GM23338 (cell line): ENCODE results near the gene S100A7A. TPM values are rescaled to one million over a fixed set of nuclear protein-coding genes. Genes with fewer than 3 reads are reported as not detected.

ENCODE experiments used
- ATAC-seq: fragments of 200-7000 bp; cut with Tn5 transposase; 3 replicates; pipeline ENCODE4 v1.9.1; 2020
- DNase-seq: peaks from one replicate; pipeline ENCODE4 v3.0.0-alpha.2; 2015; ENCODE audit warnings: low spot score
- H2AFZ ChIP-seq: fragments of 200-600 bp; sonication (generic); 2 replicates; pipeline ENCODE4 v1.8.0; 2016; ENCODE audit warnings: antibody characterized with exemption, mild to moderate bottlenecking, moderate library complexity
- H3F3A ChIP-seq: fragments of 200-600 bp; sonication (generic); replicated peaks from 2 replicates; pipeline ENCODE4 v1.8.0; 2017; ENCODE audit warnings: antibody characterized with exemption, mixed run types, low read depth
- H3K27ac ChIP-seq: fragments of 200-600 bp; sonication (generic); 2 replicates; pipeline ENCODE4 v1.6.1; 2016; ENCODE audit warnings: low read depth
- H3K27me3 ChIP-seq: fragments of 200-600 bp; sonication (generic); 2 replicates; pipeline ENCODE4 v1.8.0; 2016; ENCODE audit warnings: mild to moderate bottlenecking, mixed run types, moderate library complexity; ENCODE audit not compliant: insufficient read depth
- H3K36me3 ChIP-seq: fragments of 200-600 bp; sonication (generic); 2 replicates; pipeline ENCODE4 v1.8.0; 2016; ENCODE audit warnings: mild to moderate bottlenecking; ENCODE audit not compliant: insufficient read depth
- H3K4me1 ChIP-seq: fragments of 200-600 bp; sonication (generic); 2 replicates; pipeline ENCODE4 v1.8.0; 2016; ENCODE audit warnings: mild to moderate bottlenecking, moderate library complexity; ENCODE audit not compliant: insufficient read depth
- H3K4me2 ChIP-seq: fragments of 200-600 bp; sonication (generic); 2 replicates; pipeline ENCODE4 v1.7.1; 2017; ENCODE audit warnings: mixed run types
- H3K4me3 ChIP-seq: fragments of 200-600 bp; sonication (generic); 2 replicates; pipeline ENCODE4 v1.6.1; 2016; ENCODE audit warnings: mixed run types
- H3K79me2 ChIP-seq: fragments of 200-600 bp; sonication (generic); replicated peaks from 2 replicates; pipeline ENCODE4 v1.8.0; 2017; ENCODE audit warnings: mild to moderate bottlenecking; ENCODE audit not compliant: insufficient read depth
- H3K9me2 ChIP-seq: fragments of 200-600 bp; sonication (generic); 2 replicates; pipeline ENCODE4 v1.8.0; 2017; ENCODE audit not compliant: insufficient read depth
- H4K20me1 ChIP-seq: fragments of 200-600 bp; sonication (generic); replicated peaks from 2 replicates; pipeline ENCODE4 v1.8.0; 2017; ENCODE audit warnings: mild to moderate bottlenecking; ENCODE audit not compliant: insufficient read depth
- H3K27ac Mint-ChIP-seq: 2 replicates; pipeline ENCODE4 v1.8.0; 2020; ENCODE audit warnings: inconsistent platforms, mild to moderate bottlenecking, moderate library complexity, mixed read lengths
- H3K27me3 Mint-ChIP-seq: 3 replicates; pipeline ENCODE4 v1.8.0; 2022; ENCODE audit warnings: low read depth, mild to moderate bottlenecking, moderate library complexity, mixed read lengths, inconsistent platforms; ENCODE audit not compliant: insufficient read depth, poor library complexity
- H3K36me3 Mint-ChIP-seq: 3 replicates; pipeline ENCODE4 v1.8.0; 2021; ENCODE audit warnings: low read depth, mild to moderate bottlenecking, inconsistent platforms, moderate library complexity, mixed read lengths
- H3K4me1 Mint-ChIP-seq: 3 replicates; pipeline ENCODE4 v1.8.0; 2020; ENCODE audit warnings: mild to moderate bottlenecking, inconsistent platforms, mixed read lengths
- H3K4me3 Mint-ChIP-seq: 3 replicates; pipeline ENCODE4 v1.8.0; 2021; ENCODE audit warnings: moderate library complexity, mild to moderate bottlenecking, inconsistent platforms, mixed read lengths
- H3K9me3 Mint-ChIP-seq: 3 replicates; pipeline ENCODE4 v1.8.0; 2020; ENCODE audit warnings: moderate library complexity, mild to moderate bottlenecking, inconsistent platforms, mixed read lengths
- CREB1 ChIP-seq: fragments of 250-450 bp; sonication (Bioruptor Pico); IDR thresholded peaks from 2 replicates; pipeline ENCODE4 v1.5.0; 2020; ENCODE audit warnings: low read depth, mild to moderate bottlenecking, moderate library complexity
- EZH2 ChIP-seq: fragments of 200-600 bp; sonication (generic); IDR thresholded peaks from one replicate; pipeline ENCODE4 v1.8.0; 2017; ENCODE audit warnings: antibody characterized with exemption, mild to moderate bottlenecking, low read depth; ENCODE audit not compliant: unreplicated experiment
- EZH2phosphoT487 ChIP-seq: fragments of 200-600 bp; sonication (generic); IDR thresholded peaks from one replicate; pipeline ENCODE4 v1.8.1; 2018; ENCODE audit warnings: antibody characterized with exemption; ENCODE audit not compliant: unreplicated experiment
- JUNB ChIP-seq: IDR thresholded peaks from one replicate; pipeline ENCODE4 v1.6.1; 2016; ENCODE audit warnings: antibody characterized with exemption; ENCODE audit not compliant: unreplicated experiment
- NANOG ChIP-seq: IDR thresholded peaks from 2 replicates; pipeline ENCODE4 v1.6.1; 2016; ENCODE audit warnings: antibody characterized with exemption, borderline replicate concordance
- POLR2AphosphoS5 ChIP-seq: IDR thresholded peaks from 2 replicates; pipeline ENCODE4 v1.6.1; 2016; ENCODE audit warnings: antibody characterized with exemption, low read depth
- STAT1 ChIP-seq: IDR thresholded peaks from one replicate; pipeline ENCODE4 v1.6.1; 2016; ENCODE audit warnings: antibody characterized with exemption; ENCODE audit not compliant: unreplicated experiment
- ZNF114 ChIP-seq: fragments of 250-450 bp; sonication (Bioruptor Pico); IDR thresholded peaks from 2 replicates; pipeline ENCODE4 v1.5.0; 2020; ENCODE audit warnings: mild to moderate bottlenecking, moderate library complexity
- ZNF331 ChIP-seq: fragments of 250-450 bp; sonication (Bioruptor Pico); IDR thresholded peaks from 2 replicates; pipeline ENCODE4 v1.5.0; 2020; ENCODE audit warnings: low read depth, mild to moderate bottlenecking, moderate library complexity
- polyA plus RNA-seq: library from polyadenylated mRNA; unstranded; fragments of >200 nt; fragmentation: Nextera tagmentation; extraction: Ambion mirVana; gene quantifications from 2 replicates; pipeline ENCODE4 v1.2.1, GENCODE V29; 2016
- total RNA-seq: library from RNA; depleted of rRNA; stranded (reverse); fragments of >200 nt; shearing (Covaris generic); gene quantifications from 2 replicates; pipeline ENCODE4 v1.2.3, GENCODE V29; 2014
- TF ChIP-seq, protein P1 (sequence below): IDR thresholded peaks from 2 replicates; pipeline ENCODE4 v1.6.1; 2016; ENCODE audit warnings: antibody characterized with exemption
- TF ChIP-seq, protein P2 (sequence below): IDR thresholded peaks from one replicate; pipeline ENCODE4 v1.6.1; 2018; ENCODE audit warnings: antibody characterized with exemption; ENCODE audit not compliant: unreplicated experiment
- TF ChIP-seq, protein P3 (sequence below): fragments of 250-450 bp; sonication (Bioruptor Pico); IDR thresholded peaks from 2 replicates; pipeline ENCODE4 v1.5.0; 2020; ENCODE audit warnings: mild to moderate bottlenecking, moderate library complexity
- TF ChIP-seq, protein P4 (sequence below), 2 experiments: fragments of 200-600 bp in 1 of 2; sonication (generic) in 1 of 2; conservative IDR thresholded peaks; 2 replicates each; pipeline versions ENCODE4 v1.5.1 to v1.6.1; 2016 to 2017; ENCODE audit warnings: antibody characterized with exemption in 2 of 2, low read depth in 2 of 2, mild to moderate bottlenecking in 2 of 2, moderate library complexity in 1 of 2

The S100A7A gene
- total and polyA plus RNA-seq, 2 experiments from 2014 or later, result not detected

DNA sequence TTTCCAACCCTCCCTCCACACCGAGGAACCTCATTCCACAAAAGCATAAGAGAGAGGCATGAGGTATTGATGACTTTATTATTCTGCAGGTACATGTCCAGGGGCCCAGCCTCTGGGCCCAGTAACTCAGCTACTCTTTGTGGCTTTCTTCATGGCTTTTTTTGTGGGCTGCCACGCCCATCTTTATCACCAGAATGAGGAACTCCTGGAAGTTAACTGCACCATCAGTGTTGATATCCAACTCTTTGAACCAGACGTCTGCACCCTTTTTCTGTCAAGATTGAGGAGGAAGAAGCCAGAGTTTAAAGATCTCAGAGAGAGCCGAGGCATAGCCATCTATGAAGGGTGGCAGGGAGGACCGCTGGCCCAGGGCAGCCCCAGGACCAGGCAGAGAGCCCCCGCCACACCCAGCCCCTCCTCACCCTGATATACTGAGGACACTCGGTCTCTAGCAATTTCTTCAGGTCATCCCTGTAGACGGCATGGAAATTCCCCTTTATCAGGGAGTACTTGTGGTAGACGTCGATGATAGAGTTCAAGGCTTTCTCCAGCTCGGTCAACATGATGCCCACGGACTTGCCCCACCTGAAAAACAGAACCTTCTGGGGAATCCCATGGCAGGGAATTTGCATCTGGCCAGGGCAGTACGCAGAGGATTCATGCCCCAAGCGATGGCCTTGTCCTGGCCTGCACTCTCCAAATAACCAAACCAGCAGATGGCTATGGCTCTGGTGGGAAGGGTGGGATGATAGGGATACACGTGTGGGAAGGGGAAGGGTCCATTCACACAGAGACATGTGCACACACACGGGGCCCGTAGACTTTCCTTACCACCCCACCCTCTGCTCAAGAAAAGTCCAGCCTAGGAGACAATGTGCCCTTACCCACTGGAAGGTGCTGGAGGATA, 26.1 kb upstream of the S100A7A start:
- H3K4me1 Mint-ChIP-seq, result peaks cover 2% of the 10 kb centered on the region; the same call in 1 of the 3 replicates
- H3K36me3 ChIP-seq, result no peaks in the 10 kb centered on the region
- H3K9me2 ChIP-seq, result 0 out of 2 replicates have a peak, but pooled peaks cover 3% of the 10 kb centered on the region
- no peak for DNase-seq
- H3K4me2 ChIP-seq, result no peak overlapping the region
- H3K27me3 ChIP-seq, result no peaks in the 10 kb centered on the region
- H3K27ac ChIP-seq, result no peak overlapping the region
- H3K79me2 ChIP-seq, result no peaks in the 10 kb centered on the region
- TF ChIP-seq POLR2AphosphoS5 (no peak), STAT1 (no peak), ZNF331 (CRISPR knock-in tag) (no peak), ZNF114 (CRISPR knock-in tag) (no peak), EZH2 (no peak), CREB1 (CRISPR knock-in tag) (no peak), JUNB (no peak), EZH2phosphoT487 (no peak), NANOG (no peak)
- TF ChIP-seq, protein P1, sequence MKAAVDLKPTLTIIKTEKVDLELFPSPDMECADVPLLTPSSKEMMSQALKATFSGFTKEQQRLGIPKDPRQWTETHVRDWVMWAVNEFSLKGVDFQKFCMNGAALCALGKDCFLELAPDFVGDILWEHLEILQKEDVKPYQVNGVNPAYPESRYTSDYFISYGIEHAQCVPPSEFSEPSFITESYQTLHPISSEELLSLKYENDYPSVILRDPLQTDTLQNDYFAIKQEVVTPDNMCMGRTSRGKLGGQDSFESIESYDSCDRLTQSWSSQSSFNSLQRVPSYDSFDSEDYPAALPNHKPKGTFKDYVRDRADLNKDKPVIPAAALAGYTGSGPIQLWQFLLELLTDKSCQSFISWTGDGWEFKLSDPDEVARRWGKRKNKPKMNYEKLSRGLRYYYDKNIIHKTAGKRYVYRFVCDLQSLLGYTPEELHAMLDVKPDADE, result no peak
- TF ChIP-seq, protein P2, sequence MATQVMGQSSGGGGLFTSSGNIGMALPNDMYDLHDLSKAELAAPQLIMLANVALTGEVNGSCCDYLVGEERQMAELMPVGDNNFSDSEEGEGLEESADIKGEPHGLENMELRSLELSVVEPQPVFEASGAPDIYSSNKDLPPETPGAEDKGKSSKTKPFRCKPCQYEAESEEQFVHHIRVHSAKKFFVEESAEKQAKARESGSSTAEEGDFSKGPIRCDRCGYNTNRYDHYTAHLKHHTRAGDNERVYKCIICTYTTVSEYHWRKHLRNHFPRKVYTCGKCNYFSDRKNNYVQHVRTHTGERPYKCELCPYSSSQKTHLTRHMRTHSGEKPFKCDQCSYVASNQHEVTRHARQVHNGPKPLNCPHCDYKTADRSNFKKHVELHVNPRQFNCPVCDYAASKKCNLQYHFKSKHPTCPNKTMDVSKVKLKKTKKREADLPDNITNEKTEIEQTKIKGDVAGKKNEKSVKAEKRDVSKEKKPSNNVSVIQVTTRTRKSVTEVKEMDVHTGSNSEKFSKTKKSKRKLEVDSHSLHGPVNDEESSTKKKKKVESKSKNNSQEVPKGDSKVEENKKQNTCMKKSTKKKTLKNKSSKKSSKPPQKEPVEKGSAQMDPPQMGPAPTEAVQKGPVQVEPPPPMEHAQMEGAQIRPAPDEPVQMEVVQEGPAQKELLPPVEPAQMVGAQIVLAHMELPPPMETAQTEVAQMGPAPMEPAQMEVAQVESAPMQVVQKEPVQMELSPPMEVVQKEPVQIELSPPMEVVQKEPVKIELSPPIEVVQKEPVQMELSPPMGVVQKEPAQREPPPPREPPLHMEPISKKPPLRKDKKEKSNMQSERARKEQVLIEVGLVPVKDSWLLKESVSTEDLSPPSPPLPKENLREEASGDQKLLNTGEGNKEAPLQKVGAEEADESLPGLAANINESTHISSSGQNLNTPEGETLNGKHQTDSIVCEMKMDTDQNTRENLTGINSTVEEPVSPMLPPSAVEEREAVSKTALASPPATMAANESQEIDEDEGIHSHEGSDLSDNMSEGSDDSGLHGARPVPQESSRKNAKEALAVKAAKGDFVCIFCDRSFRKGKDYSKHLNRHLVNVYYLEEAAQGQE, result no peak
- TF ChIP-seq, protein P3, sequence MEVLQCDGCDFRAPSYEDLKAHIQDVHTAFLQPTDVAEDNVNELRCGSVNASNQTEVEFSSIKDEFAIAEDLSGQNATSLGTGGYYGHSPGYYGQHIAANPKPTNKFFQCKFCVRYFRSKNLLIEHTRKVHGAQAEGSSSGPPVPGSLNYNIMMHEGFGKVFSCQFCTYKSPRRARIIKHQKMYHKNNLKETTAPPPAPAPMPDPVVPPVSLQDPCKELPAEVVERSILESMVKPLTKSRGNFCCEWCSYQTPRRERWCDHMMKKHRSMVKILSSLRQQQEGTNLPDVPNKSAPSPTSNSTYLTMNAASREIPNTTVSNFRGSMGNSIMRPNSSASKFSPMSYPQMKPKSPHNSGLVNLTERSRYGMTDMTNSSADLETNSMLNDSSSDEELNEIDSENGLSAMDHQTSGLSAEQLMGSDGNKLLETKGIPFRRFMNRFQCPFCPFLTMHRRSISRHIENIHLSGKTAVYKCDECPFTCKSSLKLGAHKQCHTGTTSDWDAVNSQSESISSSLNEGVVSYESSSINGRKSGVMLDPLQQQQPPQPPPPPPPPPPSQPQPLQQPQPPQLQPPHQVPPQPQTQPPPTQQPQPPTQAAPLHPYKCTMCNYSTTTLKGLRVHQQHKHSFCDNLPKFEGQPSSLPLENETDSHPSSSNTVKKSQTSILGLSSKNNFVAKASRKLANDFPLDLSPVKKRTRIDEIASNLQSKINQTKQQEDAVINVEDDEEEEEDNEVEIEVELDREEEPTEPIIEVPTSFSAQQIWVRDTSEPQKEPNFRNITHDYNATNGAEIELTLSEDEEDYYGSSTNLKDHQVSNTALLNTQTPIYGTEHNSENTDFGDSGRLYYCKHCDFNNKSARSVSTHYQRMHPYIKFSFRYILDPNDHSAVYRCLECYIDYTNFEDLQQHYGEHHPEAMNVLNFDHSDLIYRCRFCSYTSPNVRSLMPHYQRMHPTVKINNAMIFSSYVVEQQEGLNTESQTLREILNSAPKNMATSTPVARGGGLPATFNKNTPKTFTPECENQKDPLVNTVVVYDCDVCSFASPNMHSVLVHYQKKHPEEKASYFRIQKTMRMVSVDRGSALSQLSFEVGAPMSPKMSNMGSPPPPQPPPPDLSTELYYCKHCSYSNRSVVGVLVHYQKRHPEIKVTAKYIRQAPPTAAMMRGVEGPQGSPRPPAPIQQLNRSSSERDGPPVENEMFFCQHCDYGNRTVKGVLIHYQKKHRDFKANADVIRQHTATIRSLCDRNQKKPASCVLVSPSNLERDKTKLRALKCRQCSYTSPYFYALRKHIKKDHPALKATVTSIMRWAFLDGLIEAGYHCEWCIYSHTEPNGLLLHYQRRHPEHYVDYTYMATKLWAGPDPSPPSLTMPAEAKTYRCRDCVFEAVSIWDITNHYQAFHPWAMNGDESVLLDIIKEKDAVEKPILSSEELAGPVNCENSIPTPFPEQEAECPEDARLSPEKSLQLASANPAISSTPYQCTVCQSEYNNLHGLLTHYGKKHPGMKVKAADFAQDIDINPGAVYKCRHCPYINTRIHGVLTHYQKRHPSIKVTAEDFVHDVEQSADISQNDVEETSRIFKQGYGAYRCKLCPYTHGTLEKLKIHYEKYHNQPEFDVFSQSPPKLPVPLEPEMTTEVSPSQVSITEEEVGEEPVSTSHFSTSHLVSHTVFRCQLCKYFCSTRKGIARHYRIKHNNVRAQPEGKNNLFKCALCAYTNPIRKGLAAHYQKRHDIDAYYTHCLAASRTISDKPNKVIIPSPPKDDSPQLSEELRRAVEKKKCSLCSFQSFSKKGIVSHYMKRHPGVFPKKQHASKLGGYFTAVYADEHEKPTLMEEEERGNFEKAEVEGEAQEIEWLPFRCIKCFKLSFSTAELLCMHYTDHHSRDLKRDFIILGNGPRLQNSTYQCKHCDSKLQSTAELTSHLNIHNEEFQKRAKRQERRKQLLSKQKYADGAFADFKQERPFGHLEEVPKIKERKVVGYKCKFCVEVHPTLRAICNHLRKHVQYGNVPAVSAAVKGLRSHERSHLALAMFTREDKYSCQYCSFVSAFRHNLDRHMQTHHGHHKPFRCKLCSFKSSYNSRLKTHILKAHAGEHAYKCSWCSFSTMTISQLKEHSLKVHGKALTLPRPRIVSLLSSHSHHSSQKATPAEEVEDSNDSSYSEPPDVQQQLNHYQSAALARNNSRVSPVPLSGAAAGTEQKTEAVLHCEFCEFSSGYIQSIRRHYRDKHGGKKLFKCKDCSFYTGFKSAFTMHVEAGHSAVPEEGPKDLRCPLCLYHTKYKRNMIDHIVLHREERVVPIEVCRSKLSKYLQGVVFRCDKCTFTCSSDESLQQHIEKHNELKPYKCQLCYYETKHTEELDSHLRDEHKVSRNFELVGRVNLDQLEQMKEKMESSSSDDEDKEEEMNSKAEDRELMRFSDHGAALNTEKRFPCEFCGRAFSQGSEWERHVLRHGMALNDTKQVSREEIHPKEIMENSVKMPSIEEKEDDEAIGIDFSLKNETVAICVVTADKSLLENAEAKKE (CRISPR knock-in tag), result no peak
- TF ChIP-seq, protein P4, sequence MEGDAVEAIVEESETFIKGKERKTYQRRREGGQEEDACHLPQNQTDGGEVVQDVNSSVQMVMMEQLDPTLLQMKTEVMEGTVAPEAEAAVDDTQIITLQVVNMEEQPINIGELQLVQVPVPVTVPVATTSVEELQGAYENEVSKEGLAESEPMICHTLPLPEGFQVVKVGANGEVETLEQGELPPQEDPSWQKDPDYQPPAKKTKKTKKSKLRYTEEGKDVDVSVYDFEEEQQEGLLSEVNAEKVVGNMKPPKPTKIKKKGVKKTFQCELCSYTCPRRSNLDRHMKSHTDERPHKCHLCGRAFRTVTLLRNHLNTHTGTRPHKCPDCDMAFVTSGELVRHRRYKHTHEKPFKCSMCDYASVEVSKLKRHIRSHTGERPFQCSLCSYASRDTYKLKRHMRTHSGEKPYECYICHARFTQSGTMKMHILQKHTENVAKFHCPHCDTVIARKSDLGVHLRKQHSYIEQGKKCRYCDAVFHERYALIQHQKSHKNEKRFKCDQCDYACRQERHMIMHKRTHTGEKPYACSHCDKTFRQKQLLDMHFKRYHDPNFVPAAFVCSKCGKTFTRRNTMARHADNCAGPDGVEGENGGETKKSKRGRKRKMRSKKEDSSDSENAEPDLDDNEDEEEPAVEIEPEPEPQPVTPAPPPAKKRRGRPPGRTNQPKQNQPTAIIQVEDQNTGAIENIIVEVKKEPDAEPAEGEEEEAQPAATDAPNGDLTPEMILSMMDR (conservative IDR thresholded peaks at IDR 0.05; ENCODE audit: low read depth in 2 of 2), result no peak
- no peak overlapping the region for H2AFZ ChIP-seq
- no peak overlapping the region for H3K4me3 ChIP-seq
- H3K9me3 Mint-ChIP-seq, result no peaks in the 10 kb centered on the region
- H3K27ac Mint-ChIP-seq, result no peak overlapping the region
- no peaks in the 10 kb centered on the region for H4K20me1 ChIP-seq
- H3K27me3 Mint-ChIP-seq, result peaks cover 2% of the 10 kb centered on the region
- H3K4me3 Mint-ChIP-seq, result no peak overlapping the region
- H3K4me1 ChIP-seq, result no peaks in the 10 kb centered on the region
- no peak for ATAC-seq
- no peaks in the 10 kb centered on the region for H3F3A ChIP-seq
- H3K36me3 Mint-ChIP-seq, result no peaks in the 10 kb centered on the region
